Measurements from ENCODE around the gene ZAR1L.
A peak's percentile ranks its signal among the peaks of the same experiment; 100 is the strongest.
"Not testable (repeated sequence)": the region's sequence is repeated elsewhere in the genome, so short reads cannot be mapped to it uniquely, and the experiment has no call there.

ZAR1L gene, protein sequence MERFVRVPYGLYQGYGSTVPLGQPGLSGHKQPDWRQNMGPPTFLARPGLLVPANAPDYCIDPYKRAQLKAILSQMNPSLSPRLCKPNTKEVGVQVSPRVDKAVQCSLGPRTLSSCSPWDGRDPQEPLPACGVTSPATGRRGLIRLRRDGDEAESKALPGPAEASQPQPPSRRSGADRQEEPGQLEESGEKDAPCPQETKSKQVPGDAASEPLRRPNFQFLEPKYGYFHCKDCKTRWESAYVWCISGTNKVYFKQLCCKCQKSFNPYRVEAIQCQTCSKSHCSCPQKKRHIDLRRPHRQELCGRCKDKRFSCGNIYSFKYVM

GRCh38 chr13:32315238-32316027 is at the start of gene ZAR1L, which contains the start of gene BRCA2:
TSS of gene ZAR1L (minus strand) at chr13:32315363. CDS start at chr13:32311925, 3,438 bp downstream.
TSS of gene BRCA2 (plus strand) at chr13:32315508. CDS start at chr13:32316461, 953 bp downstream.
- 0 out of 2 replicates have a peak, but pooled peaks have one; percentile 49 for TF ChIP-seq ARNT (IDR thresholded peaks at IDR 0.05)
- TF ChIP-seq TARDBP (IDR thresholded peaks at IDR 0.05), result peak; percentile 65; the same call in 1 of the 2 replicates
- no peak for TF ChIP-seq ZNF384 (IDR thresholded peaks at IDR 0.05)
- TF ChIP-seq FOXM1 (IDR thresholded peaks at IDR 0.05; ENCODE audit: borderline replicate concordance), result no peak
- TF ChIP-seq L3MBTL2 (conservative IDR thresholded peaks at IDR 0.05), result peak; percentile 81
- TF ChIP-seq ELF4 (IDR thresholded peaks at IDR 0.05), result peak; percentile 96
- ChIA-PET POLR2A (interaction anchor here (0.5 to 1.9 kb wide), 35 partner anchors 9 to 419 kb away, joined by 3 to 23 read pairs (median 5); partner anchors contain the start of gene N4BP2L2), CTCF (interaction anchor here (1.4 to 1.9 kb wide), 2 partner anchors 70 to 406 kb away, joined by 4 read pairs; no protein-coding TSS in a partner anchor)
- peak; percentile 82 for DNase-seq (ENCODE audit: extremely low spot score)

GRCh38 chr13:32362574-32362973 is 47.4 kb upstream of the ZAR1L start:
- no peak for DNase-seq (ENCODE audit: extremely low spot score)
- CTCF ChIA-PET, result no interaction called here
- POLR2A ChIA-PET, result no interaction called here
- TF ChIP-seq TARDBP (IDR thresholded peaks at IDR 0.05) (no peak), CTBP1 (IDR thresholded peaks at IDR 0.05; ENCODE audit: borderline replicate concordance) (no peak), SP1 (IDR thresholded peaks at IDR 0.05) (no peak), ZNF384 (IDR thresholded peaks at IDR 0.05) (no peak), LEF1 (IDR thresholded peaks at IDR 0.05; ENCODE audit: borderline replicate concordance) (no peak), FOXA1 (IDR thresholded peaks at IDR 0.05) (no peak), SUZ12 (IDR thresholded peaks at IDR 0.05) (no peak), ARNT (IDR thresholded peaks at IDR 0.05) (no peak)

GRCh38 chr13:32355935-32356334 is 40.8 kb upstream of the ZAR1L start:
- CTCF ChIA-PET; DNase-seq (ENCODE audit: extremely low spot score); POLR2A ChIA-PET: not testable (repeated sequence)

DNA sequence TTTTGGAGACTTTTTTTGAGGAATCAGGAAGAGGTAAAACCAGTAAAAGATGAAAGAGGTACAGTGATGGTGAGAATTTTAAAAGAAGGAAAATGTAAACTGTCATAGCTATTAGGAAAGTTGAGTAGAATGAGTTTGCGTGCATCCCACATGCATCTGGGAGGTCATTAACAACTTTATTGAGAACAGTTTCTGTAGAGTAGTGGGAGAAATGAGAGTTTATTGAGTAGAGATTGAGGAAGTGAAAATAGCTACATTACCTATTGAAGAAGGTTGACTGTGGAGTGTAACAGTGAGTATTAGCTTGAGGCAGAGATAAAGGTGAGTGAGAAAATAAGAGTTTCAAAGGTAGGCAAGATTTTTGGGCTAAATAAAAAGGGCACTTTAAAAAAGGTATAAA is 38.9 kb upstream of the ZAR1L start:
- DNase-seq (ENCODE audit: extremely low spot score), result no peak
- POLR2A ChIA-PET, result no interaction called here
- CTCF ChIA-PET, result no interaction called here
- TF ChIP-seq SP1 (IDR thresholded peaks at IDR 0.05), result no peak
- TF ChIP-seq CTBP1 (IDR thresholded peaks at IDR 0.05; ENCODE audit: borderline replicate concordance), result no peak

DNA sequence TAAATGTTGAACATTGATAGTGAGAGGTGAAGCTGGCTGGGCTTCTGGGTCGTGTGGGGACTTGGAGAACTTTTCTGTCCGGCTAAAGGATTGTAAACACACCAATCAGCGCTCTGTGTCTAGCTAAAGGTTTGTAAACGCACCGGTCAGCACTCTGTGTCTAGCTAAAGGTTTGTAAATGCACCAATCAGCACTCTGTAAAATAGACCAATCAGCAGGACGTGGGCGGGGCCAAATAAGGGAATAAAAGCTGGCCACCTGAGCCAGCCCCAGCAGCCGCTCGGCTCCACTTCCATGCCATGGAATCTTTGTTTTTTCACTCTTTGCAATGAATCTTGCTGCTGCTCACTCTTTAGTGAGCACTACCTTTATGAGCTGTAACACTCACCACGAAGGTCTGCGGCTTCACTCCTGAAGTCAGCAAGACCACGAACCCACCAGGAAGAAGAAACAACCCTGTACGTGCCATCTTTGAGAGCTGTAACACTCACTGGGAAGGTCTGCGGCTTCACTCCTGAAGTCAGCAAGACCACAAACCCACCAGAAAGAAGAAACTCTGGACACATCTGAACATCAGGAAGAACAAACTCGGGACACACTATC is 35.8 kb upstream of the ZAR1L start:
- CTCF ChIA-PET; DNase-seq (ENCODE audit: extremely low spot score); POLR2A ChIA-PET: not testable (repeated sequence)

- DNase-seq (ENCODE audit: extremely low spot score), result no peak
- ChIA-PET POLR2A (no interaction called here), CTCF (no interaction called here)
- TF ChIP-seq ZNF384 (IDR thresholded peaks at IDR 0.05) (no peak), PKNOX1 (IDR thresholded peaks at IDR 0.05) (no peak), FOXK2 (IDR thresholded peaks at IDR 0.05) (no peak), SP1 (IDR thresholded peaks at IDR 0.05) (no peak), FOXM1 (IDR thresholded peaks at IDR 0.05; ENCODE audit: borderline replicate concordance) (no peak), ELF4 (IDR thresholded peaks at IDR 0.05) (no peak), SUZ12 (IDR thresholded peaks at IDR 0.05) (no peak), ARNT (IDR thresholded peaks at IDR 0.05) (no peak), HDGF (IDR thresholded peaks at IDR 0.05; ENCODE audit: borderline replicate concordance) (no peak), LEF1 (IDR thresholded peaks at IDR 0.05; ENCODE audit: borderline replicate concordance) (no peak)
Measured at GRCh38 chr13:32347651-32348050, 32.5 kb upstream of the ZAR1L start.

- ChIA-PET POLR2A (no interaction called here), CTCF (no interaction called here)
- TF ChIP-seq LEF1 (IDR thresholded peaks at IDR 0.05; ENCODE audit: borderline replicate concordance) (no peak), BHLHE40 (IDR thresholded peaks at IDR 0.05; ENCODE audit: borderline replicate concordance) (no peak), L3MBTL2 (conservative IDR thresholded peaks at IDR 0.05) (no peak), HDGF (IDR thresholded peaks at IDR 0.05; ENCODE audit: borderline replicate concordance) (no peak), FOXK2 (IDR thresholded peaks at IDR 0.05) (no peak), FOXA1 (IDR thresholded peaks at IDR 0.05) (no peak), PKNOX1 (IDR thresholded peaks at IDR 0.05) (no peak), CTBP1 (IDR thresholded peaks at IDR 0.05; ENCODE audit: borderline replicate concordance) (no peak), ARNT (IDR thresholded peaks at IDR 0.05) (no peak), SUZ12 (IDR thresholded peaks at IDR 0.05) (no peak), FOXM1 (IDR thresholded peaks at IDR 0.05; ENCODE audit: borderline replicate concordance) (no peak), ZNF384 (IDR thresholded peaks at IDR 0.05) (no peak), TARDBP (IDR thresholded peaks at IDR 0.05) (no peak), NFRKB (IDR thresholded peaks at IDR 0.05) (no peak), ELF4 (IDR thresholded peaks at IDR 0.05) (no peak), SP1 (IDR thresholded peaks at IDR 0.05) (no peak)
- DNase-seq (ENCODE audit: extremely low spot score), result no peak
Measured at GRCh38 chr13:32340914-32341313, 25.8 kb upstream of the ZAR1L start.

All from HEK293T (cell line).